NCI-H1694 treated with DMSO at 0.1 percent for 48 hours (cell line): Measurements from ENCODE around the gene LRRC8C.
"Not testable (repeated sequence)": the region's sequence is repeated elsewhere in the genome, so short reads cannot be mapped to it uniquely, and the experiment has no call there.

Source experiments
- DNase-seq: peaks from one replicate; lab custom pipeline; 2025; lab: John Stamatoyannopoulos, UW

Gene LRRC8C

GRCh38 chr1:89632657-89633247 lies at the start of gene LRRC8C:
TSS of gene LRRC8C (plus strand) at chr1:89633120. CDS start at chr1:89686474, 53,354 bp downstream.
- DNase-seq = peak; percentile 64

- DNase-seq = no peak
Observed at GRCh38 chr1:89584211-89584610, 48.7 kb upstream of the LRRC8C start.

- DNase-seq = no peak
Observed at GRCh38 chr1:89584781-89585180, 48.1 kb upstream of the LRRC8C start.

GRCh38 chr1:89587729-89588161 lies 45.2 kb upstream of the LRRC8C start:
- DNase-seq = no peak

- no peak for DNase-seq
Observed at GRCh38 chr1:89588480-89588879, 44.4 kb upstream of the LRRC8C start.

- no peak for DNase-seq
Observed at GRCh38 chr1:89589515-89589914, 43.4 kb upstream of the LRRC8C start.

GRCh38 chr1:89590341-89591080 lies 42.4 kb upstream of the LRRC8C start:
- no peak for DNase-seq

- DNase-seq = not testable (repeated sequence)
Observed at GRCh38 chr1:89592861-89593302, 40.0 kb upstream of the LRRC8C start.

- no peak for DNase-seq
Observed at GRCh38 chr1:89594096-89594740, 38.7 kb upstream of the LRRC8C start.

GRCh38 chr1:89596698-89597097 lies 36.2 kb upstream of the LRRC8C start:
- DNase-seq = no peak

GRCh38 chr1:89598450-89599331 lies 34.2 kb upstream of the LRRC8C start:
- DNase-seq = peak; percentile 59

GRCh38 chr1:89599332-89599630 lies 33.6 kb upstream of the LRRC8C start:
- DNase-seq = no peak

- DNase-seq = no peak
Observed at GRCh38 chr1:89600451-89601224, 32.3 kb upstream of the LRRC8C start.

GRCh38 chr1:89602871-89603404 lies 30.0 kb upstream of the LRRC8C start:
- DNase-seq = no peak

GRCh38 chr1:89603651-89604413 lies 29.1 kb upstream of the LRRC8C start:
- no peak for DNase-seq

GRCh38 chr1:89604414-89604735 lies 28.5 kb upstream of the LRRC8C start:
- DNase-seq = no peak

- DNase-seq = no peak
Observed at GRCh38 chr1:89605692-89606091, 27.2 kb upstream of the LRRC8C start.

- DNase-seq = no peak
Observed at GRCh38 chr1:89606227-89606980, 26.5 kb upstream of the LRRC8C start.

- DNase-seq = no peak
Observed at GRCh38 chr1:89607156-89607555, 25.8 kb upstream of the LRRC8C start.
